DMS53 treated with DMSO at 0.1 percent for 48 hours (cell line): Measurements from ENCODE around the gene ARFIP2.

Source experiments
- DNase-seq: peaks from one replicate; lab custom pipeline; 2025; ENCODE audit not compliant: unreplicated experiment; lab: John Stamatoyannopoulos, UW

The ARFIP2 gene

GRCh38 chr11:6483015-6483414 is 1.9 kb upstream of the ARFIP2 start:
- no peak for DNase-seq

GRCh38 chr11:6482441-6482840 is 1.3 kb upstream of the ARFIP2 start:
- no peak for DNase-seq

GRCh38 chr11:6481924-6482275 is 769 bp upstream of the ARFIP2 start:
- DNase-seq, result no peak

- DNase-seq, result no peak
Observed at GRCh38 chr11:6480299-6480914, 724 bp downstream of the ARFIP2 start.

- DNase-seq, result no peak
Observed at GRCh38 chr11:6476571-6476970, 4.6 kb downstream of the ARFIP2 start.

- peak; percentile 48 for DNase-seq
Observed at GRCh38 chr11:6475936-6476335, 5.2 kb downstream of the ARFIP2 start.

GRCh38 chr11:6474806-6475500 is 6.2 kb downstream of the ARFIP2 start:
- no peak for DNase-seq

- no peak for DNase-seq
Observed at GRCh38 chr11:6474413-6474792, 6.7 kb downstream of the ARFIP2 start.

- peak; percentile 72 for DNase-seq
Observed at GRCh38 chr11:6473451-6474412, 7.4 kb downstream of the ARFIP2 start, which contains the start of gene TRIM3. TSS of gene TRIM3 (minus strand) at chr11:6473941. CDS start at chr11:6465695, 8,246 bp downstream.

- DNase-seq, result no peak
Observed at GRCh38 chr11:6472934-6473333, 8.2 kb downstream of the ARFIP2 start.

GRCh38 chr11:6469599-6469998 is 11.5 kb downstream of the ARFIP2 start:
- no peak for DNase-seq

- no peak for DNase-seq
Observed at GRCh38 chr11:6468712-6469495, 12.2 kb downstream of the ARFIP2 start.

- no peak for DNase-seq
Observed at GRCh38 chr11:6459099-6459450, 22.1 kb downstream of the ARFIP2 start.

- no peak for DNase-seq
Observed at GRCh38 chr11:6458352-6459098, 22.6 kb downstream of the ARFIP2 start.

GRCh38 chr11:6457581-6458320 is 23.4 kb downstream of the ARFIP2 start:
- DNase-seq, result no peak

GRCh38 chr11:6456361-6457073 is 24.6 kb downstream of the ARFIP2 start:
- DNase-seq, result no peak

- peak; percentile 21 for DNase-seq
Observed at GRCh38 chr11:6455070-6455469, 26.1 kb downstream of the ARFIP2 start.

GRCh38 chr11:6453152-6453551 is 28.0 kb downstream of the ARFIP2 start:
- DNase-seq, result no peak

- DNase-seq, result no peak
Observed at GRCh38 chr11:6452219-6452618, 28.9 kb downstream of the ARFIP2 start.
